ENCODE measurements around the gene ACTN1.

The ACTN1 gene

GRCh38 chr14:68952531-68953195 lies 26.4 kb downstream of the ACTN1 start:
- H3K27me3 ChIP-seq, result no peaks in the 10 kb centered on the region
- H3K27ac ChIP-seq, result peak overlapping the region; percentile 97
- H3K4me1 ChIP-seq (ENCODE audit: control insufficient read depth in 1 of 2, insufficient read depth in 1 of 2, low read depth in 1 of 2, low read length in 1 of 2), result peaks cover 89 to 96% of the 10 kb centered on the region in 2 experiments
- no peak for TF ChIP-seq CTCF (IDR thresholded peaks at IDR 0.05)
- H3K36me3 ChIP-seq, result no peaks in the 10 kb centered on the region
- H3K9me3 ChIP-seq, result no peaks in the 10 kb centered on the region
- H3K4me3 ChIP-seq (ENCODE audit: low read depth in 1 of 2, low read length in 1 of 2), result no peak overlapping the region

GRCh38 chr14:68951800-68952530 lies 27.1 kb downstream of the ACTN1 start:
- peak overlapping the region; percentile 97 for H3K27ac ChIP-seq
- no peaks in the 10 kb centered on the region for H3K27me3 ChIP-seq
- H3K9me3 ChIP-seq, result no peaks in the 10 kb centered on the region
- H3K36me3 ChIP-seq, result no peaks in the 10 kb centered on the region
- no peak for TF ChIP-seq CTCF (IDR thresholded peaks at IDR 0.05)
- H3K4me3 ChIP-seq (ENCODE audit: low read depth in 1 of 2, low read length in 1 of 2), result peak overlapping the region in 1 of 2 experiments; percentile 51
- H3K4me1 ChIP-seq (ENCODE audit: control insufficient read depth in 1 of 2, insufficient read depth in 1 of 2, low read depth in 1 of 2, low read length in 1 of 2), result peaks cover 89 to 96% of the 10 kb centered on the region in 2 experiments

DNA sequence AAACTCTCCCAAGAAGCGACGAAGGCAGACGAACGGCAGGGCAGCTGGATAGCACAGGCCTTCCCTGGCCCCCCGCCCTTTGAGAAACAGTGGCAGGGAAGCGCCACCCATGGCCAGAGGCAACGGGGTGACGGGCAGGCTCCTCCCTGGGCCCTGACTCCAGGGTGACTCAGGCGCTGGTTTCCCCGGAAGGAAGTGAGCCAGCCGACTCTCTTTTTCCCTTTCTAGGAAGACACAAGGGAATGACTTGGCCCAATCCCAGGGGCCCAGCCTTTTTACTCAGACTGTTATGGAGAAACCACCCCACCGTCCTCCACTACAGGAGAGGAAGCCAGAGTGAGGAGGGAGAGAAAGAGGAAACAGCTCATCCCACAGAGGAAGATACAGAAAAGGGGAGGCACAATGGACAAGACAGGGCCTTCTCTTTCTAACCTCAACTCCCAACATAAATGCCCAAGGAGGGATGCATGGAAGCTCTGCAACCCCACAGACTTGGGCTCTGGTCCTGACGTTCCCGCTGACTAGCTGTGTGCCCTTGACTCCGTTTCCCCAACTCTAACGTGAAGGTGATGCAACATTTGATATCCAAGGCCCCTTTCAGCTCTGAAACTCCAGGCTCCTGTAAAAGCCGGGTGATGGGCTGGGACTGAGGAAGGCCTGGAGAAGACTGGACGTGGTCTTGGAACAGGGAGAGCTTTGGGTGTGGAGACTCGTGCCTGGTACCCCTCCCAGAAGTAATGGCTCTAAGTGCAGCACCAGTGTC lies 27.9 kb downstream of the ACTN1 start:
- no peak for TF ChIP-seq CTCF (IDR thresholded peaks at IDR 0.05)
- no peaks in the 10 kb centered on the region for H3K27me3 ChIP-seq
- peak overlapping the region; percentile 43 to 51 for H3K4me3 ChIP-seq (ENCODE audit: low read depth in 1 of 2, low read length in 1 of 2)

DNA sequence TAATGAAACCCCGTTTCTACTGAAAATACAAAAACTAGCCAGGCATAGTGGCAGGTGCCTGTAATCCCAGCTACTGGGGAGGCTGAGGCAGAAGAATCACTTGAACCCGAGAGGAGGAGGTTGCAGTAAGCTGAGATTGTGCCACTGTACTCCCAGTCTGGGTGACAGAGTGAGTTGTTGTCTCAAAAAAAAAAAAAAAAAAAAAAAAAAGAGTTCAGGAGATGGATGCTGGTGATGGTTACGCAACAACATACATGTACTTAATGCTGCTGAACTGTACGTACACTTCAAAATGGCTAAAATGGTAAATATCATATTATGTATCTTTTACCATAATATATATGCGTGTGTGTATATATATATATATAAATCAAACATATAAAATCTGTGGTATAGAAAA lies 29.0 kb downstream of the ACTN1 start:
- Histone ChIP-seq H3K9me3 (no peaks in the 10 kb centered on the region), H3K27ac (peak overlapping the region; percentile 97), H3K36me3 (no peaks in the 10 kb centered on the region), H3K4me1 (ENCODE audit: control insufficient read depth in 1 of 2, insufficient read depth in 1 of 2, low read depth in 1 of 2, low read length in 1 of 2) (peaks cover 89 to 96% of the 10 kb centered on the region in 2 experiments), H3K4me3 (ENCODE audit: low read depth in 1 of 2, low read length in 1 of 2) (peak overlapping the region in 1 of 2 experiments; percentile 51), H3K27me3 (no peaks in the 10 kb centered on the region)
- no peak for TF ChIP-seq CTCF (IDR thresholded peaks at IDR 0.05)

More for the DNA sequence above, 27.9 kb downstream of the ACTN1 start:
- H3K27ac ChIP-seq, result peak overlapping the region; percentile 97
- H3K4me1 ChIP-seq (ENCODE audit: control insufficient read depth in 1 of 2, insufficient read depth in 1 of 2, low read depth in 1 of 2, low read length in 1 of 2), result peaks cover 89 to 96% of the 10 kb centered on the region in 2 experiments
- no peaks in the 10 kb centered on the region for H3K9me3 ChIP-seq
- H3K36me3 ChIP-seq, result no peaks in the 10 kb centered on the region

GRCh38 chr14:68949601-68949965 lies 29.5 kb downstream of the ACTN1 start:
- Histone ChIP-seq H3K27me3 (no peaks in the 10 kb centered on the region), H3K4me1 (ENCODE audit: control insufficient read depth in 1 of 2, insufficient read depth in 1 of 2, low read depth in 1 of 2, low read length in 1 of 2) (peaks cover 89 to 96% of the 10 kb centered on the region in 2 experiments), H3K4me3 (ENCODE audit: low read depth in 1 of 2, low read length in 1 of 2) (peak overlapping the region in 1 of 2 experiments; percentile 2), H3K9me3 (no peaks in the 10 kb centered on the region), H3K36me3 (no peaks in the 10 kb centered on the region), H3K27ac (peak overlapping the region; percentile 97)
- TF ChIP-seq CTCF (IDR thresholded peaks at IDR 0.05), result no peak
